Ascending aorta (tissue), 2 donors: ENCODE results near the gene NUP214. TPM values are rescaled to one million over a fixed set of nuclear protein-coding genes. Genes with fewer than 3 reads are reported as not detected.

ENCODE experiments used
- DNase-seq, 2 donors: peaks; one replicate each; pipeline ENCODE4 v3.0.0-alpha.2; 2019; ENCODE audit warnings: low spot score in 2 of 2
- H3K27ac ChIP-seq, 2 donors: fragments of 200-600 bp; sonication (generic); one replicate each; pipeline ENCODE4 v1.5.1; 2016 to 2017; ENCODE audit warnings: mild to moderate bottlenecking in 1 of 2
- H3K27me3 ChIP-seq: fragments of 200-600 bp; sonication (generic); one replicate; pipeline ENCODE4 v1.5.1; 2017
- H3K36me3 ChIP-seq, 2 donors: fragments of 200-600 bp; sonication (generic); one replicate each; pipeline ENCODE4 v1.5.1; 2016
- H3K4me1 ChIP-seq, 2 donors: fragments of 200-600 bp; sonication (generic); one replicate each; pipeline ENCODE4 v1.5.1; 2016 to 2017; ENCODE audit warnings: mild to moderate bottlenecking in 1 of 2
- H3K4me3 ChIP-seq, 2 donors: fragments of 200-600 bp; sonication (generic); one replicate each; pipeline ENCODE4 v1.5.1; 2016 to 2017; ENCODE audit warnings: mild to moderate bottlenecking in 1 of 2
- H3K9me3 ChIP-seq, 2 donors: fragments of 200-600 bp; sonication (generic); one replicate each; pipeline ENCODE4 v1.5.1; 2016
- intact Hi-C: fragments of 100-400 bp; cut with DNase I; formaldehyde crosslinking; loops from one replicate; pipeline ENCODE4 v1.15.1; 2023
- total RNA-seq: library from RNA; depleted of rRNA; stranded (reverse); fragments of >200 nt; gene quantifications from one replicate; pipeline ENCODE4 v1.1.0, GENCODE V29; 2016
- TF ChIP-seq, protein P1 (sequence below), 3 experiments: fragments of 200-600 bp in 2 of 3; fragments of 450-650 bp in 1 of 3; sonication (generic) in 2 of 3; IDR thresholded peaks; one replicate each; pipeline ENCODE4 v1.5.1; 2016 to 2019; ENCODE audit warnings: antibody characterized with exemption in 3 of 3, mild to moderate bottlenecking in 1 of 3, moderate library complexity in 1 of 3

The NUP214 gene
- total RNA-seq, 1 donor from 2014 or later: 234 TPM

- no peak overlapping the region for H3K27ac ChIP-seq
- DNase-seq: no peak
- H3K27me3 ChIP-seq: no peaks in the 10 kb centered on the region
- TF ChIP-seq, protein P1, sequence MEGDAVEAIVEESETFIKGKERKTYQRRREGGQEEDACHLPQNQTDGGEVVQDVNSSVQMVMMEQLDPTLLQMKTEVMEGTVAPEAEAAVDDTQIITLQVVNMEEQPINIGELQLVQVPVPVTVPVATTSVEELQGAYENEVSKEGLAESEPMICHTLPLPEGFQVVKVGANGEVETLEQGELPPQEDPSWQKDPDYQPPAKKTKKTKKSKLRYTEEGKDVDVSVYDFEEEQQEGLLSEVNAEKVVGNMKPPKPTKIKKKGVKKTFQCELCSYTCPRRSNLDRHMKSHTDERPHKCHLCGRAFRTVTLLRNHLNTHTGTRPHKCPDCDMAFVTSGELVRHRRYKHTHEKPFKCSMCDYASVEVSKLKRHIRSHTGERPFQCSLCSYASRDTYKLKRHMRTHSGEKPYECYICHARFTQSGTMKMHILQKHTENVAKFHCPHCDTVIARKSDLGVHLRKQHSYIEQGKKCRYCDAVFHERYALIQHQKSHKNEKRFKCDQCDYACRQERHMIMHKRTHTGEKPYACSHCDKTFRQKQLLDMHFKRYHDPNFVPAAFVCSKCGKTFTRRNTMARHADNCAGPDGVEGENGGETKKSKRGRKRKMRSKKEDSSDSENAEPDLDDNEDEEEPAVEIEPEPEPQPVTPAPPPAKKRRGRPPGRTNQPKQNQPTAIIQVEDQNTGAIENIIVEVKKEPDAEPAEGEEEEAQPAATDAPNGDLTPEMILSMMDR (IDR thresholded peaks at IDR 0.05): no peak
- H3K4me1 ChIP-seq: peaks cover 3 to 7% of the 10 kb centered on the region in 2 donors
- no peaks in the 10 kb centered on the region for H3K9me3 ChIP-seq
- peaks cover 39 to 48% of the 10 kb centered on the region in 2 donors for H3K36me3 ChIP-seq
- H3K4me3 ChIP-seq: no peak overlapping the region
- intact Hi-C loops: no loop called here
Observed at GRCh38 chr9:131234799-131235479, 109.6 kb downstream of the NUP214 start.

DNA sequence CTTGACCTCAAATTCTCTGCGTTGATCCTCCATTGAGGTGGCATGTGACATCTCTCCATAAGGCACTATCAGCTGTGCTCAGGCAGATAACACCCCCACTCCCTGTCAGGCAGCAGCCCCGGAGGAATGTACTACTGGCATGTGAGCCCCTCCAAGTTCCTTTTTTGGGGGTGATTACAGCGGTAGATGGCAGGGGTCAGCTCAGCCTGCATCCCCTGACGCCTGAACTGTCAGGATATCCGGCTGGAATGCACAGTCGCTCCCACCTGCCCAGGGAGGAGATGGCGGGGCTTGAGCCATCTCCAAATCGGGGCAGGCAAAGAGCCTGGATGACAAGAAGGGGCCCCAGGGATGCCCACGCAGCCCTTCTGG lies 110.1 kb downstream of the NUP214 start:
- TF ChIP-seq, protein P1 (IDR thresholded peaks at IDR 0.05): no peak
- Histone ChIP-seq H3K9me3 (no peaks in the 10 kb centered on the region), H3K36me3 (peaks cover 39 to 46% of the 10 kb centered on the region in 2 donors), H3K4me3 (no peak overlapping the region), H3K4me1 (peaks cover 3 to 7% of the 10 kb centered on the region in 2 donors), H3K27ac (no peak overlapping the region), H3K27me3 (no peaks in the 10 kb centered on the region)
- no peak for DNase-seq
- intact Hi-C loops: no loop called here

GRCh38 chr9:131236161-131236560 lies 110.8 kb downstream of the NUP214 start:
- Histone ChIP-seq H3K36me3 (peaks cover 37 to 39% of the 10 kb centered on the region in 2 donors), H3K27me3 (no peaks in the 10 kb centered on the region), H3K27ac (no peak overlapping the region), H3K9me3 (no peaks in the 10 kb centered on the region), H3K4me3 (no peak overlapping the region), H3K4me1 (peaks cover 3 to 7% of the 10 kb centered on the region in 2 donors)
- intact Hi-C loops: no loop called here
- no peak for DNase-seq
- TF ChIP-seq, protein P1 (IDR thresholded peaks at IDR 0.05): no peak

GRCh38 chr9:131236761-131237160 lies 111.4 kb downstream of the NUP214 start:
- Histone ChIP-seq H3K4me1 (peaks cover 3 to 7% of the 10 kb centered on the region in 2 donors), H3K4me3 (no peak overlapping the region), H3K27me3 (no peaks in the 10 kb centered on the region), H3K36me3 (peaks cover 32 to 33% of the 10 kb centered on the region in 2 donors), H3K9me3 (no peaks in the 10 kb centered on the region), H3K27ac (no peak overlapping the region)
- intact Hi-C loops: no loop called here
- DNase-seq: no peak
- TF ChIP-seq, protein P1 (IDR thresholded peaks at IDR 0.05): no peak

DNA sequence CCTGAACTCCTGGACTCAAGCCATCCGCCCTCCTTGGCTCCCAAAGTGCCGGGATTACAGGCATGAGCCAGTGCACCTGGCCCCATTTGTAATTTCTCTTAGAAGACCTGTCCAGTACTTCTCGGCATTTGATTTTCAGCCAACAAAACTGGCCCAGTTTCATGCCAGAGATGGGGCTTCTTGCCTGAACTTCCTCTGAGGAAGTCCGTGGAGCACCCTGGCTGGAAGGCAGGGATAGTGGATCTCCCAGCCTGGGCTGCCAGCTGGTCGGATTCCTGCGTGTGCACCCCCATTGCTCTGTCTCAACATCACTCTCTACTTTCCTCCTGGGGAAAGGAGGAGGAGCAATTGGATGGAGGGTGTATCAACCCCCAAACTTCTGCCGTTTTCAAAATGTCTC lies 111.9 kb downstream of the NUP214 start:
- Histone ChIP-seq H3K27me3 (no peaks in the 10 kb centered on the region), H3K4me3 (no peak overlapping the region), H3K36me3 (peaks cover 27 to 28% of the 10 kb centered on the region in 2 donors), H3K4me1 (peaks cover 3 to 7% of the 10 kb centered on the region in 2 donors), H3K27ac (no peak overlapping the region), H3K9me3 (no peaks in the 10 kb centered on the region)
- TF ChIP-seq, protein P1 (IDR thresholded peaks at IDR 0.05): no peak
- DNase-seq: no peak
- intact Hi-C loops: no loop called here
